HCT116 (cell line): ENCODE data around the gene FNDC3B. TPM values are rescaled to one million over a fixed set of nuclear protein-coding genes. Genes with fewer than 3 reads are reported as not detected.

Source experiments
- ATAC-seq: fragments of 200-7000 bp; cut with Tn5 transposase; 2 replicates; pipeline ENCODE4 v1.9.1; 2020; ENCODE audit warnings: mild to moderate bottlenecking, moderate library complexity
- BruUV-seq: library from RNA; stranded (reverse); fragments of 400-500 nt; replicated peaks from 2 replicates; lab custom pipeline; 2021; lab: Mats Ljungman, UMichigan
- CTCF ChIA-PET: fragments of 300-600 bp; sonication (Branson Sonifier 250); formaldehyde crosslinking; loops from one replicate; lab custom pipeline; 2021; ENCODE audit warnings: antibody characterized with exemption; lab: Charles Lee
- POLR2A ChIA-PET: fragments of 300-600, 350-600 bp; sonication (Branson Sonifier 250); formaldehyde crosslinking; loops from one replicate; lab custom pipeline; 2021; ENCODE audit warnings: antibody characterized with exemption; lab: Charles Lee
- RAD21 ChIA-PET, 2 experiments: fragments of 300-600 bp; sonication (Branson Sonifier 250); formaldehyde crosslinking; loops; one replicate each; lab custom pipeline; 2023; ENCODE audit warnings: low total read pairs in 2 of 2; ENCODE audit not compliant: uncharacterized antibody in 2 of 2, unreplicated experiment in 2 of 2, low non-redundant PET in 1 of 2; lab: Charles Lee
- DNase-seq: peaks from one replicate; pipeline ENCODE4 v3.0.0-alpha.2; 2010; ENCODE audit warnings: low read depth, low spot score
- H2AFZ ChIP-seq: fragments of 200-600 bp; shearing (Covaris generic), sonication (generic); 2 replicates; pipeline ENCODE4 v1.6.1; 2017; ENCODE audit warnings: low read depth, mixed run types, mixed read lengths, antibody characterized with exemption, low read length; ENCODE audit not compliant: poor library complexity, severe bottlenecking
- H3K27ac ChIP-seq: 2 replicates; pipeline ENCODE4 v1.5.1; 2012; ENCODE audit warnings: low read depth, low read length
- H3K27me3 ChIP-seq: fragments of 200-600 bp; sonication (generic); 2 replicates; pipeline ENCODE4 v1.6.1; 2016; ENCODE audit warnings: mixed run types, low read length, mixed read lengths; ENCODE audit not compliant: insufficient read depth
- H3K36me3 ChIP-seq, 2 experiments: fragments of 200-500 bp in 1 of 2; fragments of 200-600 bp in 1 of 2; sonication (Bioruptor generic) in 1 of 2; sonication (generic) in 1 of 2; 2 replicates each; pipeline versions ENCODE4 v1.5.1 to v1.6.1; 2014 to 2016; ENCODE audit warnings: low read length in 2 of 2, inconsistent platforms in 1 of 2, mixed read lengths in 1 of 2, mixed run types in 1 of 2; ENCODE audit not compliant: insufficient read depth in 2 of 2, control insufficient read depth in 1 of 2
- H3K4me1 ChIP-seq, 2 experiments: fragments of 200-600 bp in 1 of 2; sonication (generic) in 1 of 2; 2 replicates each; pipeline versions ENCODE4 v1.5.1 to v1.6.1; 2012 to 2017; ENCODE audit warnings: low read length in 2 of 2, inconsistent platforms in 1 of 2, mild to moderate bottlenecking in 1 of 2, mixed read lengths in 1 of 2, mixed run types in 1 of 2, moderate library complexity in 1 of 2; ENCODE audit not compliant: insufficient read depth in 2 of 2, control insufficient read depth in 1 of 2
- H3K4me2 ChIP-seq: fragments of 200-600 bp; sonication (generic); 2 replicates; pipeline ENCODE4 v1.6.1; 2017; ENCODE audit warnings: mixed run types, low read length, mixed read lengths
- H3K4me3 ChIP-seq, 2 experiments: fragments of 200-600 bp in 1 of 2; sonication (generic) in 1 of 2; replicated peaks in 1 of 2; 2 replicates each; pipeline ENCODE4 v1.5.1; 2011 to 2016; ENCODE audit warnings: low read length in 2 of 2, control low read depth in 1 of 2, low read depth in 1 of 2, mild to moderate bottlenecking in 1 of 2, mixed read lengths in 1 of 2, mixed run types in 1 of 2
- H3K79me2 ChIP-seq: fragments of 200-600 bp; sonication (generic); 2 replicates; pipeline ENCODE4 v1.6.1; 2017; ENCODE audit warnings: mild to moderate bottlenecking, mixed run types, low read length, moderate library complexity, mixed read lengths; ENCODE audit not compliant: insufficient read depth
- H3K9ac ChIP-seq: fragments of 200-600 bp; sonication (generic); 2 replicates; pipeline ENCODE4 v1.6.1; 2016; ENCODE audit warnings: low read length, mixed read lengths
- H3K9me2 ChIP-seq: fragments of 200-600 bp; sonication (generic), shearing (Covaris generic); 2 replicates; pipeline ENCODE4 v1.6.1; 2017; ENCODE audit warnings: mixed run types, mild to moderate bottlenecking, moderate library complexity; ENCODE audit not compliant: insufficient read depth
- H3K9me3 ChIP-seq, 2 experiments: fragments of 200-500 bp in 1 of 2; fragments of 200-600 bp in 1 of 2; sonication (Bioruptor generic) in 1 of 2; sonication (generic) in 1 of 2; 2 replicates each; pipeline ENCODE4 v1.6.1; 2014 to 2017; ENCODE audit warnings: low read length in 2 of 2, mixed read lengths in 2 of 2, inconsistent platforms in 1 of 2, low read depth in 1 of 2, mild to moderate bottlenecking in 1 of 2, mixed run types in 1 of 2, moderate library complexity in 1 of 2; ENCODE audit not compliant: control insufficient read depth in 1 of 2, insufficient read depth in 1 of 2
- H4K20me1 ChIP-seq: fragments of 200-600 bp; sonication (generic), shearing (Covaris generic); 2 replicates; pipeline ENCODE4 v1.6.1; 2017; ENCODE audit warnings: mixed run types, mild to moderate bottlenecking, moderate library complexity; ENCODE audit not compliant: insufficient read depth
- CBX3 ChIP-seq: IDR thresholded peaks from 2 replicates; pipeline ENCODE4 v1.6.1; 2012; ENCODE audit warnings: low read depth
- CTCF ChIP-seq, 3 experiments: fragments of 200-600 bp in 1 of 3; sonication (generic) in 1 of 3; IDR thresholded peaks in 2 of 3; conservative IDR thresholded peaks in 1 of 3; 2 replicates each; pipeline ENCODE4 v1.5.1; 2012 to 2017; ENCODE audit warnings: low read depth in 2 of 3, low read length in 2 of 3, antibody characterized with exemption in 1 of 3, borderline replicate concordance in 1 of 3, control low read depth in 1 of 3, mild to moderate bottlenecking in 1 of 3, mixed read lengths in 1 of 3, mixed run types in 1 of 3, moderate library complexity in 1 of 3; ENCODE audit not compliant: insufficient read depth in 1 of 3
- EGR1 ChIP-seq: IDR thresholded peaks from 2 replicates; pipeline ENCODE4 v1.6.1; 2012; ENCODE audit warnings: low read depth
- ELF1 ChIP-seq: IDR thresholded peaks from 2 replicates; pipeline ENCODE4 v1.6.1; 2012; ENCODE audit warnings: low read depth, borderline replicate concordance
- EZH2 ChIP-seq: fragments of 200-600 bp; sonication (generic); IDR thresholded peaks from 2 replicates; pipeline ENCODE4 v1.6.1; 2017; ENCODE audit warnings: antibody characterized with exemption, mixed run types
- EZH2phosphoT487 ChIP-seq: fragments of 200-600 bp; IDR thresholded peaks from 2 replicates; pipeline ENCODE4 v1.6.1; 2018; ENCODE audit warnings: antibody characterized with exemption, borderline replicate concordance
- JUND ChIP-seq: IDR thresholded peaks from 2 replicates; pipeline ENCODE4 v1.6.1; 2012
- MAX ChIP-seq: IDR thresholded peaks from 2 replicates; pipeline ENCODE4 v1.6.1; 2012
- POLR2A ChIP-seq: IDR thresholded peaks from 2 replicates; pipeline ENCODE4 v1.7.0; 2011; ENCODE audit warnings: borderline replicate concordance; ENCODE audit not compliant: insufficient read depth, insufficient read length; ENCODE audit errors: extremely low read depth
- REST ChIP-seq: IDR thresholded peaks from 2 replicates; pipeline ENCODE4 v1.6.1; 2012; ENCODE audit warnings: low read depth
- SIN3A ChIP-seq: IDR thresholded peaks from 2 replicates; pipeline ENCODE4 v1.6.1; 2012; ENCODE audit warnings: low read depth
- SP1 ChIP-seq: IDR thresholded peaks from 2 replicates; pipeline ENCODE4 v1.6.1; 2012; ENCODE audit warnings: low read depth
- TCF7L2 ChIP-seq: IDR thresholded peaks from 2 replicates; pipeline ENCODE4 v1.7.0; 2011; ENCODE audit warnings: borderline replicate concordance, inconsistent platforms; ENCODE audit not compliant: insufficient read depth, insufficient read length; ENCODE audit errors: extremely low read depth
- ZNF274 ChIP-seq: fragments of 200-500 bp; sonication (Bioruptor generic); IDR thresholded peaks from 2 replicates; pipeline ENCODE4 v1.6.1; 2014; ENCODE audit warnings: mild to moderate bottlenecking, low read depth, low read length, inconsistent platforms
- intact Hi-C: fragments of 100-400 bp; cut with micrococcal nuclease; formaldehyde crosslinking; loops from 2 replicates; pipeline ENCODE4 v1.10.0; 2022
- total RNA-seq: library from RNA; stranded (reverse); gene quantifications from one replicate; pipeline ENCODE4 v1.2.1, GENCODE V29; 2021; ENCODE audit not compliant: unreplicated experiment

The FNDC3B gene
- total RNA-seq, 1 experiment from 2014 or later: 45.7 TPM

GRCh38 chr3:172280406-172281051 lies 241.2 kb downstream of the FNDC3B start:
- Histone ChIP-seq H3K9ac (no peak overlapping the region), H3K9me3 (no peaks in the 10 kb centered on the region), H3K4me1 (no peaks in the 10 kb centered on the region), H4K20me1 (no peaks in the 10 kb centered on the region), H3K36me3 (no peaks in the 10 kb centered on the region), H3K9me2 (no peaks in the 10 kb centered on the region), H3K27ac (no peak overlapping the region), H2AFZ (no peak overlapping the region)
- ChIA-PET CTCF (interaction anchor here (1.6 kb wide), 1 partner anchor 52 kb away, joined by 3 read pairs; no protein-coding TSS in a partner anchor), RAD21 (no interaction called here), POLR2A (no interaction called here)
- BruUV-seq: no TSS peak
- no peak for ATAC-seq
- DNase-seq: no peak
- TF ChIP-seq MAX (no peak), EZH2phosphoT487 (no peak), EZH2 (no peak), CBX3 (no peak), ELF1 (no peak), TCF7L2 (no peak), REST (no peak), POLR2A (no peak), JUND (no peak), ZNF274 (no peak), SIN3A (no peak), EGR1 (no peak), CTCF (IDR thresholded peaks at IDR 0.05 in 2 of 3, conservative IDR thresholded peaks at IDR 0.05 in 1 of 3; ENCODE audit: borderline replicate concordance in 1 of 3, insufficient read depth in 1 of 3, low read depth in 2 of 3, low read length in 2 of 3) (no peak), SP1 (no peak)
- TF ChIP-seq, all 23 proteins: peak for 0
- Histone ChIP-seq H3K4me2 (no peak overlapping the region), H3K4me3 (no peak overlapping the region), H3K27me3 (no peaks in the 10 kb centered on the region), H3K79me2 (no peaks in the 10 kb centered on the region)
- intact Hi-C loops: no loop called here
